H9 (cell line): ENCODE data around the gene DDX59. TPM values are rescaled to one million over a fixed set of nuclear protein-coding genes. Genes with fewer than 3 reads are reported as not detected.

ENCODE experiments used
- DNase-seq: peaks from one replicate; pipeline ENCODE4 v3.0.0-alpha.2; 2017
- H2AFZ ChIP-seq: one replicate; pipeline ENCODE4 v1.6.1; 2013; ENCODE audit warnings: mild to moderate bottlenecking, low read length, control low read depth, moderate library complexity
- H2AK5ac ChIP-seq: 2 replicates; pipeline ENCODE4 v1.6.1; 2013; ENCODE audit warnings: low read length, control low read depth, mixed read lengths; ENCODE audit not compliant: insufficient read length
- H2BK120ac ChIP-seq: one replicate; pipeline ENCODE4 v1.6.1; 2013; ENCODE audit warnings: low read depth, mild to moderate bottlenecking, low read length, control low read depth, inconsistent platforms; ENCODE audit not compliant: poor library complexity, severe bottlenecking
- H2BK12ac ChIP-seq: 2 replicates; pipeline ENCODE4 v1.6.1; 2013; ENCODE audit warnings: low read length, control low read depth, mixed read lengths, low read depth; ENCODE audit not compliant: insufficient read length
- H2BK15ac ChIP-seq: 2 replicates; pipeline ENCODE4 v1.6.1; 2013; ENCODE audit warnings: low read depth, low read length, control low read depth
- H2BK20ac ChIP-seq: one replicate; pipeline ENCODE4 v1.6.1; 2013; ENCODE audit warnings: low read depth, mild to moderate bottlenecking, low read length, control low read depth, inconsistent platforms; ENCODE audit not compliant: poor library complexity, severe bottlenecking
- H2BK5ac ChIP-seq: 2 replicates; pipeline ENCODE4 v1.6.1; 2013; ENCODE audit warnings: low read length, control low read depth, mixed read lengths; ENCODE audit not compliant: insufficient read length
- H3K14ac ChIP-seq: 2 replicates; pipeline ENCODE4 v1.6.1; 2013; ENCODE audit warnings: low read length, control low read depth; ENCODE audit not compliant: insufficient read depth
- H3K18ac ChIP-seq: 2 replicates; pipeline ENCODE4 v1.6.1; 2013; ENCODE audit warnings: low read depth, mild to moderate bottlenecking, mixed read lengths, low read length, control low read depth; ENCODE audit not compliant: insufficient read length
- H3K23ac ChIP-seq: 2 replicates; pipeline ENCODE4 v1.6.1; 2013; ENCODE audit warnings: low read length, control low read depth, mixed read lengths, low read depth; ENCODE audit not compliant: insufficient read length
- H3K23me2 ChIP-seq: 2 replicates; pipeline ENCODE4 v1.6.1; 2013; ENCODE audit warnings: low read depth, mild to moderate bottlenecking, mixed read lengths, low read length, control low read depth; ENCODE audit not compliant: insufficient read length, poor library complexity, severe bottlenecking
- H3K27ac ChIP-seq: 2 replicates; pipeline ENCODE4 v1.5.1; 2013; ENCODE audit warnings: low read length, control low read depth, mixed read lengths, low read depth; ENCODE audit not compliant: insufficient read length
- H3K27me3 ChIP-seq: 2 replicates; pipeline ENCODE4 v1.6.1; 2013; ENCODE audit warnings: low read length, control low read depth, inconsistent platforms; ENCODE audit not compliant: insufficient read depth
- H3K4ac ChIP-seq: 2 replicates; pipeline ENCODE4 v1.6.1; 2013; ENCODE audit warnings: low read depth, mild to moderate bottlenecking, control low read depth, inconsistent platforms, low read length, moderate library complexity
- H3K4me1 ChIP-seq: 2 replicates; pipeline ENCODE4 v1.6.1; 2013; ENCODE audit warnings: low read length, control low read depth, inconsistent platforms; ENCODE audit not compliant: insufficient read depth
- H3K4me2 ChIP-seq: 2 replicates; pipeline ENCODE4 v1.6.1; 2013; ENCODE audit warnings: low read length, control low read depth, mixed read lengths; ENCODE audit not compliant: insufficient read length, insufficient read depth
- H3K56ac ChIP-seq: 2 replicates; pipeline ENCODE4 v1.6.1; 2013; ENCODE audit warnings: low read depth, mild to moderate bottlenecking, mixed read lengths, low read length, control low read depth; ENCODE audit not compliant: insufficient read length
- H3K79me1 ChIP-seq: 2 replicates; pipeline ENCODE4 v1.6.1; 2013; ENCODE audit warnings: low read depth, mild to moderate bottlenecking, moderate library complexity, low read length, control low read depth, inconsistent platforms; ENCODE audit not compliant: insufficient read depth, poor library complexity, severe bottlenecking
- H3K79me2 ChIP-seq: 2 replicates; pipeline ENCODE4 v1.6.1; 2013; ENCODE audit warnings: low read length, control low read depth, inconsistent platforms; ENCODE audit not compliant: insufficient read depth
- H3K9ac ChIP-seq: 2 replicates; pipeline ENCODE4 v1.6.1; 2013; ENCODE audit warnings: low read length, control low read depth, mixed read lengths; ENCODE audit not compliant: insufficient read length; ENCODE audit errors: extremely low read depth
- H3K9me3 ChIP-seq: one replicate; pipeline ENCODE4 v1.6.1; 2013; ENCODE audit warnings: low read depth, low read length, inconsistent platforms; ENCODE audit not compliant: control insufficient read depth
- H3T11ph ChIP-seq: one replicate; pipeline ENCODE4 v1.6.1; 2013; ENCODE audit warnings: mild to moderate bottlenecking, low read length, control low read depth, inconsistent platforms
- H4K20me1 ChIP-seq: one replicate; pipeline ENCODE4 v1.6.1; 2013; ENCODE audit not compliant: control insufficient read depth, insufficient read length, insufficient read depth
- H4K5ac ChIP-seq: 2 replicates; pipeline ENCODE4 v1.6.1; 2013; ENCODE audit warnings: low read depth, mild to moderate bottlenecking, mixed read lengths, low read length, control low read depth; ENCODE audit not compliant: insufficient read length
- H4K8ac ChIP-seq: replicated peaks from 2 replicates; pipeline ENCODE4 v1.6.1; 2013; ENCODE audit warnings: low read length, control low read depth, mixed read lengths, low read depth; ENCODE audit not compliant: insufficient read length
- H4K91ac ChIP-seq: 2 replicates; pipeline ENCODE4 v1.6.1; 2013; ENCODE audit warnings: low read depth, mild to moderate bottlenecking, moderate library complexity, mixed read lengths, low read length, control low read depth; ENCODE audit not compliant: insufficient read length
- H3K27ac Mint-ChIP-seq, 3 experiments: 2 replicates in 2 of 3; 3 replicates in 1 of 3; pipeline ENCODE4 v1.8.0; 2020 to 2021; ENCODE audit warnings: mixed read lengths in 3 of 3, mild to moderate bottlenecking in 1 of 3, moderate library complexity in 1 of 3
- H3K27me3 Mint-ChIP-seq: 2 replicates; pipeline ENCODE4 v1.8.0; 2021; ENCODE audit warnings: low read depth, mild to moderate bottlenecking, moderate library complexity, mixed read lengths
- H3K36me3 Mint-ChIP-seq, 3 experiments: 2 replicates in 2 of 3; 3 replicates in 1 of 3; pipeline ENCODE4 v1.8.0; 2020 to 2021; ENCODE audit warnings: low read depth in 3 of 3, mixed read lengths in 3 of 3; ENCODE audit not compliant: insufficient read depth in 1 of 3
- H3K4me1 Mint-ChIP-seq, 2 experiments: 2 replicates each; pipeline ENCODE4 v1.8.0; 2020; ENCODE audit warnings: mixed read lengths in 2 of 2
- H3K4me3 Mint-ChIP-seq, 2 experiments: 2 replicates in 1 of 2; 3 replicates in 1 of 2; pipeline ENCODE4 v1.8.0; 2020 to 2021; ENCODE audit warnings: mild to moderate bottlenecking in 2 of 2, mixed read lengths in 2 of 2, moderate library complexity in 1 of 2
- H3K9me3 Mint-ChIP-seq, 2 experiments: 2 replicates in 1 of 2; 3 replicates in 1 of 2; pipeline ENCODE4 v1.8.0; 2020; ENCODE audit warnings: mild to moderate bottlenecking in 2 of 2, mixed read lengths in 2 of 2, moderate library complexity in 1 of 2
- WGBS: extraction: QIAGEN DNeasy Blood & Tissue Kit; methylation state at CpG from one replicate; pipeline ENCODE4 v1.1.7; 2013; ENCODE audit warnings: missing lambda C conversion rate, low lambda C conversion rate, mixed read lengths; ENCODE audit not compliant: insufficient read length; ENCODE audit errors: extremely low coverage; 5-methylcytosine and 5-hydroxymethylcytosine counted together
- total RNA-seq: library from RNA; stranded (reverse); gene quantifications from 2 replicates; pipeline ENCODE4 v1.2.1, GENCODE V29; 2021
- TF ChIP-seq, protein P1 (sequence below): fragments of 200-600 bp; sonication (generic); conservative IDR thresholded peaks from 3 replicates; pipeline ENCODE4 v1.8.0; 2021; ENCODE audit warnings: antibody characterized with exemption, mild to moderate bottlenecking

Gene DDX59
- total RNA-seq, 1 experiment from 2014 or later: 14.0 TPM

DNA sequence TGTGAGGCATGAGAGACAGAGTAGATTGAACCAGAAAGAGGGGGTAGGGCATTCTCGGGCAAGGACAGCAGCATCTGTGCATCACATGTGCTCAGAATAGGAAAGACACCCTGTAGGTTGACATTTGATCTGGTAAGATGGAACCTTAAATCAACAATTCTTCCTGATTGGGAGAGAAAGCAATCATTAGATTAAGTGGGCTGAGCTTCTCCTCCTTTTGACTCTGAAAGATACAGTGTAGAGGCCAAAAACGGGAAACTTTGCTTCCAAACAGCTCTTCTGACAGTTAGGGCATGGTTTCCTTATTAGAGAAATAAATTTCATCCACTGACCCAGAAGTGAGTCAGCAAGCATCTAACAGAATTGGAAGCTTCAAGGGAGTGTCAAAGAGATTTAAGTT is 58.9 kb downstream of the DDX59 start:
- H3K36me3 Mint-ChIP-seq: peaks cover 27 to 77% (median 67%) of the 10 kb centered on the region in 3 experiments; a peak in 6 of 7 replicates
- TF ChIP-seq, protein P1, sequence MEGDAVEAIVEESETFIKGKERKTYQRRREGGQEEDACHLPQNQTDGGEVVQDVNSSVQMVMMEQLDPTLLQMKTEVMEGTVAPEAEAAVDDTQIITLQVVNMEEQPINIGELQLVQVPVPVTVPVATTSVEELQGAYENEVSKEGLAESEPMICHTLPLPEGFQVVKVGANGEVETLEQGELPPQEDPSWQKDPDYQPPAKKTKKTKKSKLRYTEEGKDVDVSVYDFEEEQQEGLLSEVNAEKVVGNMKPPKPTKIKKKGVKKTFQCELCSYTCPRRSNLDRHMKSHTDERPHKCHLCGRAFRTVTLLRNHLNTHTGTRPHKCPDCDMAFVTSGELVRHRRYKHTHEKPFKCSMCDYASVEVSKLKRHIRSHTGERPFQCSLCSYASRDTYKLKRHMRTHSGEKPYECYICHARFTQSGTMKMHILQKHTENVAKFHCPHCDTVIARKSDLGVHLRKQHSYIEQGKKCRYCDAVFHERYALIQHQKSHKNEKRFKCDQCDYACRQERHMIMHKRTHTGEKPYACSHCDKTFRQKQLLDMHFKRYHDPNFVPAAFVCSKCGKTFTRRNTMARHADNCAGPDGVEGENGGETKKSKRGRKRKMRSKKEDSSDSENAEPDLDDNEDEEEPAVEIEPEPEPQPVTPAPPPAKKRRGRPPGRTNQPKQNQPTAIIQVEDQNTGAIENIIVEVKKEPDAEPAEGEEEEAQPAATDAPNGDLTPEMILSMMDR: no peak
- H3K4me3 Mint-ChIP-seq: no peak overlapping the region
- Histone ChIP-seq H2AFZ (no peak overlapping the region), H3K4ac (no peak overlapping the region), H3K4me1 (no peaks in the 10 kb centered on the region), H4K5ac (no peak overlapping the region), H2BK12ac (no peak overlapping the region), H4K20me1 (no peaks in the 10 kb centered on the region), H2AK5ac (no peak overlapping the region), H3T11ph (no peak overlapping the region), H3K4me2 (no peak overlapping the region), H3K18ac (no peak overlapping the region), H4K91ac (no peak overlapping the region), H2BK120ac (no peak overlapping the region), H3K27ac (no peak overlapping the region), H3K27me3 (no peaks in the 10 kb centered on the region), H3K79me2 (no peaks in the 10 kb centered on the region), H3K9me3 (no peaks in the 10 kb centered on the region), H3K23ac (no peak overlapping the region), H2BK15ac (no peak overlapping the region), H3K56ac (no peak overlapping the region), H3K14ac (no peak overlapping the region), H2BK20ac (no peak overlapping the region), H3K79me1 (no peaks in the 10 kb centered on the region), H2BK5ac (no peak overlapping the region), H3K23me2 (no peaks in the 10 kb centered on the region), H4K8ac (no peak overlapping the region), H3K9ac (no peak overlapping the region)
- H3K27ac Mint-ChIP-seq: 0 out of 7 replicates have a peak overlapping the region, but pooled peaks of 1 of the 3 experiments have one; percentile 18
- WGBS: no CpG with 5 or more reads among the region's 2 CpGs
- H3K4me1 Mint-ChIP-seq: no peaks in the 10 kb centered on the region
- H3K27me3 Mint-ChIP-seq: no peaks in the 10 kb centered on the region
- DNase-seq: no peak
- H3K9me3 Mint-ChIP-seq: no peaks in the 10 kb centered on the region
